Measurements from ENCODE around the gene FNBP1. TPM values are rescaled to one million over a fixed set of nuclear protein-coding genes. Genes with fewer than 3 reads are reported as not detected.

The FNBP1 gene
- total and polyA plus RNA-seq, 2 experiments from 2014 or later = 26.6 to 28.8 TPM

GRCh38 chr9:129954868-129955550 lies 88.0 kb downstream of the FNBP1 start (continued):
- TF ChIP-seq ZNF462 (CRISPR knock-in tag; IDR thresholded peaks at IDR 0.05) (no peak), CREB1 (CRISPR knock-in tag; IDR thresholded peaks at IDR 0.05; ENCODE audit: low read depth) (no peak), JUNB (IDR thresholded peaks at IDR 0.05; ENCODE audit: unreplicated experiment) (no peak), CTCF (conservative IDR thresholded peaks at IDR 0.05; ENCODE audit: low read depth in 2 of 2) (no peak), EZH2phosphoT487 (IDR thresholded peaks at IDR 0.05; ENCODE audit: unreplicated experiment) (no peak), EZH2 (IDR thresholded peaks at IDR 0.05; ENCODE audit: low read depth, unreplicated experiment) (no peak), ETS1 (IDR thresholded peaks at IDR 0.05) (no peak), NANOG (IDR thresholded peaks at IDR 0.05; ENCODE audit: borderline replicate concordance) (no peak), STAT1 (IDR thresholded peaks at IDR 0.05; ENCODE audit: unreplicated experiment) (no peak), ZNF114 (CRISPR knock-in tag; IDR thresholded peaks at IDR 0.05) (no peak), ZNF331 (CRISPR knock-in tag; IDR thresholded peaks at IDR 0.05; ENCODE audit: low read depth) (no peak)
